Left hindlimb (tissue), 1 donor: ENCODE data around the gene CFAP54.
"Not testable (repeated sequence)": the region's sequence is repeated elsewhere in the genome, so short reads cannot be mapped to it uniquely, and the experiment has no call there.

Experiments used
- DNase-seq: peaks from one replicate; pipeline ENCODE4 v3.0.0-alpha.2; 2018

CFAP54 gene

GRCh38 chr12:96478011-96478410 is 11.4 kb upstream of the CFAP54 start:
- DNase-seq, result no peak

DNA sequence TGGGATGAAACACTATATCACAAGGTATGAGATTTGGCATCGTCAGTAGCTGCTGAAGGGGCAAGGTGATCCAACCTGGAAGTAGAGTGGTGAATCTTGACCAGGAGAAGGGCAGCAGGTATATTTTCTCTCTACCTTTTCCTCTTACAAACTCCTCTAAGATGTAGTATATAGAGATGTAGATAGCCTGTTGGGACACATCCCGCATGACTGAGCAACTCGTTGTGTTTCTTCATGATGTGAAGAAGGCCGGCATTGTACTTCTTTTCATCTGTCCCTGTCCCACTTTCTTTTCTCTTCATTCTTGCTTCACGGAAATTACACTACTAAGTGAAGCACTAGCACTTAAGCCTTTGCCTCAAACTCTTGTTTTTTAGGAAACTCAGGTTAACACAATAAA is 7.3 kb upstream of the CFAP54 start:
- no peak for DNase-seq

DNA sequence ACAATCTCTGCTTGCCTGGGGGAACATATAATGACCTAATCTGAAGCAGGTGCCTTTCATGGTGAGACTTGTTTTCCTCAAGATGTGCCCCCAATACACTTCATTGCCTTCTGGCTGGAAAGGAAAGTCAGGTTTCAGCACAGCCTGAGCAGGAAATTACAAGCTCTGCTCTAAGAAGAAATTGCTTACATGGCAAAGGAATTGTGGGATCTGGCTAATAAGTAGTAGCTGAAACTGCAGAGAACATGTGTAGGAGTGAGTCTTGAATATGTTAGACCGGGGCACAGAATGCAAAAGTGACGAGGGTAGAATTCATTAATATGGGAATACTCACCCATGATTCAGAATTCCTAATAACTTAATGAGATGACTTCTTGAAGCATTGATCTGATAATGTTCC is 6.3 kb upstream of the CFAP54 start:
- no peak for DNase-seq

DNA sequence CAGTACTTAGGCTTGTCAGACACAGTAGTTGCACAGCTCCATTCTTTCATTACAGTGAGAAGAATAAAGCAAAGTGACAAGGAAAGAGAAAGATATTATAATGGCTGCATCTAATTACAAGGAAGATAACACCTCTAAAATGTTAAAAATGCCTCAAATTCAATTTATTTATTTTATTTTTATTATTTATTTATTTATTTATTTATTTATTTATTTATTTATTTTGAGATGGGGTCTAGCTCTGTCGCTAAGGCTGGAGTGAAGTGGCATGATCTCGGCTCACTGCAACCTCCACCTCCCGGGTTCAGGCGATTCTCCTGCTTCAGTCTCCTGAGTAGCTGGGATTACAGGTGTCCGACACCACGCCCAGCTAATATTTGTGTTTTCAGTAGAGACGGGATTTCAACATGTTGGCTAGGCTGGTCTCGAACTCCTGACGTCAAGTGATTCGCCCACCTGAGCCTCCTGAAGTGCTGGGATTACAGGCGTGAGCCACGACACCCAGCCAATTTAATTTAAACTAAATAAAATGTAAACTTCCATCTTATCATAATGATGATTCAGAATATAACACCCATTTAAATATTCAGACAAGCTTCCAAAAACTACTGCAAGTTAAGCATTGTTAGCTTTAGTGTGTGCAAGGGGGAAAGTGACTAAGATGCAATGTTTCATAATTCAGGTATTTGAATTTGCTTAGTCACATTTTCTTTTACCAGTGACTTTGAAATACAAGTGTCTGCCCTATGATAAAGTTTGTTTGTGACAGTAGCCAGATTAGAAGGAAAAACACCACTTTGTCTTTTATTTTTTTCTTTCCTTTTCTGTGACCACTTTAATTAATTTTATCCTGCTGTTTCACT is 2.4 kb upstream of the CFAP54 start:
- no peak for DNase-seq

DNA sequence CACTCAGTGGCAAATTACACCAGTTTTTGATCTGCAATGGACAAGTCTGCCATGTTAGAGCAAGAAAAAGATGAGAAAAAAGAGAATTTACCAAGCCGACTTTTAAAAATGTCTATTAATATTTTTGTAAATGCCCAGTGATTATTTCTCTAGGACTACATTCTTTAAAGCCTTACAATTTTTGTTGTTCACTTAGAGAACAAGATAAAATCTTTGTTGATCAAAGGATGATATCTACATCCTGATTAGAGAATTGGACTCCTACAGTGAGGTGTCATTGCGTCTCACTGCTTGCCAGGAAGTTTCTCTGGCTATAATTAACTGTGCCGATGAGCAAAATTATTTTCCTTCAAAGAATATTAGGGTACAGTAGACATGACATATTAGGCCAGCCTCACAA is 1.7 kb upstream of the CFAP54 start:
- DNase-seq, result no peak

DNA sequence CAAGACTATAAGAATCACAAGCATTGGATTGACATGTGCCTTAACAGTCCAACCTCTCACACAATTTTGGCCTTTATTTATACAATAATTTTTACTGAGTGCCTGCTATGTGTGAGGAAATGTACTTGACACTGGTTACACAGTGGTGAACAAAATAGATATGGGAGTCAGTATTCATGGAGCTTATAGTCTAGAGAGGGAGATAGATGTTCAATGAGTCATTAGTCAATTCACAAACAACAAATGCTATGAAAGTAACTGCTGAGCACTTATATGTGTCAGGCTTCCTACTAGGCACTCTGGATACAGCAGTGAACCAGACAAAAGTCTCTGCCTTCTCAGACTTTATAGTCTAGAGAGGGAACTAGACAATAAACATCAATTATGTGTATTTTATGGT is 3.7 kb downstream of the CFAP54 start:
- no peak for DNase-seq

DNA sequence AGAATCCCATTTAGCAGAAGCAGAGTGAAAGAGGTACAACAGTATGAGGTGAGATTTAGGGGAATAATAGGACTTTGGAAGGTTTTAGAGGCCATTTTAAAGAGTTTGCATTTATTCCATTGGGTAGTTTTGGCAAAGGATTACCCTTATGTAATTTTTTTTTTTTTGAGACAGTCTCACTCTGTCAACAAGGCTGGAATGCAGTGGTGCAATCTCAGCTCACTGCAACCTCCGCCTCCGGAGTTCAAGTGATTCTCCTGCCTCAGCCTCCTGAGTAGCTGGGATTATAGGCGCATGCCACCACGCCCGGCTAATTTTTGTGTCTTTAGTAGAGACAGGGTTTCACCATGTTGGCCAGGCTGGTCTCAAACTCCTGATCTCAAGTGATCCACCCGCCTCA is 4.8 kb downstream of the CFAP54 start:
- not testable (repeated sequence) for DNase-seq

DNA sequence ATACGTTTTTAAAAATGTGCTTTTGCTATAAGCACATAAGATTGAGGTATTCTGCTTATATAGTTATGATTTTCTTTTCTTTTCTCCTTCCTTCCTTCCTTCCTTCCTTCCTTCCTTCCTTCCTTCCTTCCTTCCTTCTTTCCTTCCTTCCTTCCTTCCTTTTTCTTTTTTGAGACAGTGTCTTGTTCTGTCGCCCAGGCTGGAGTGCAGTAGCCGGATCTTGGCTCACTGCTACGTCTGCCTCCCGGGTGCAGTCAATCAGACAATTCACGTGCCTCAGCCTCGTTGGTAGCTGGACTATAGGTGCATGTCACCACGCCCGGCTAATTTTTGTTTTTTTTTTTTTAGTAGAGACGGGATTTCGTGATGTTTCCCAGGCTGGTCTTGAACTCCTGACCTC is 5.8 kb downstream of the CFAP54 start:
- DNase-seq, result no peak

DNA sequence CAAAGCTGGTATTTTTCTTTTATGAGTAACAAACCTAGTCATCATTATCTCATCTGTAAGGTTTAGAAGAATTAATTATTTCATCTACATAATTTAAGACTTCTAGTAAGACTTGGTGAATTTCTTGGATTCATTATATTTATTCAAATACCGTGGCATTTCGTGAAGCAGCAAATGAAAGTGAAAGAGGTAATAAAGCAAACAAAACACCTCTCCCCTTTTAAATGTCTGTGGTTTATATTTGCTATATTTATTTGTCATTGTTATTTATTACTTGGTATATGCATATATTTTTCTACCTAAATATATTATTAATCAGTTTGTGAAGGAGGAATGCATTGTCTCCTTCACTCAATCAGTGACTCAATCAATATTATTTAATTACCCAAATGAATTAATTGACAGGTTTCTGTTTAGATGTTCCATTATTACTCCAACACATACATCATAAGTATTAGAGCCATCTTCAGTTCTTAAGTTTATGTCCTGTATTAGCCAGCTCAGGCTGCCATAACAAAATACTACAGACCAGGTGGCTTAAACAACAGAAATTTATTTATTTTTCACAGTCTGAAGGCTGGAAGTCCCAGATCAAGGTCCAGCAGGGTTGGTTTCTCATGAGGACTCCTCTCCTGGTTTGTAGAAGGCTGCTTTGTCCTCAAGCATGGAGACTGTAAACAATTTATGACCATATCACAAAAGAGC is 6.6 kb downstream of the CFAP54 start:
- DNase-seq, result no peak

GRCh38 chr12:96496944-96497343 is 7.6 kb downstream of the CFAP54 start:
- DNase-seq, result no peak

DNA sequence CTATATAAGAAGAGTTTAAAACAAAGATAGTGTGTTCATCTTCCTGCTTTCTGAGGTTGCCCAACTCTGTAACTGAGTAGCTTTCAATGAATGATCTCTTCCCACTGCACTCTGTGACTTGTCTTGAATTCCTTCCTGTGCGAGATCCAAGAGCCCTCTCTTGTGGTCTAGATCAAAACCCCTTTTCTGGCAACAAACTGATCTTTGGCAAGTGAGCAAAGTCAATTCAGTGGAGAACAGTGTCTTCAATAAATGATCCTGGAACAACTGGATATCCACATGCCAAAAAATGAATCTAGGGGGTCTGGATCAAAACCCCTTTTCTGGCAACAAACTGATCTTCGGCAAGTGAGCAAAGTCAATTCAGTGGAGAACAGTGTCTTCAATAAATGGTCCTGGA is 8.5 kb downstream of the CFAP54 start:
- DNase-seq, result no peak

DNA sequence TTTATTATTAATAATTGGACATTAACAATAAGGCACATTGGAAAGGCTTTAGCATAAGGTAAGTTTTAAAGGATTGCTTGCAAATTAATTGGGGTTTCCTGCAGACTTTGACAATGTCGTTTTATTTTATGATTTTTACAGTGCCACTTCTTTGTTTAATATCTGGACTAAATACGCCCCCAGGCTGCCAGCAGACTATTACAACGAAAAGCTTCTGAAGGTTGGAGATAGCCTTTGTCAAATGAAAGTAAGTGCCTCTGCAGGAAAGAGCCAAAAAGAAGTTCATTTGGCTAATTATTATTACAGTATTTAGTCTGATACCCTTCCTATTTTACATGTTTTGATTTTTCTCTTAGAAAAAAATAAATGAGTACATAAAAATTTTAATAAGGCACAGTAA is 11.3 kb downstream of the CFAP54 start:
- DNase-seq, result no peak

DNA sequence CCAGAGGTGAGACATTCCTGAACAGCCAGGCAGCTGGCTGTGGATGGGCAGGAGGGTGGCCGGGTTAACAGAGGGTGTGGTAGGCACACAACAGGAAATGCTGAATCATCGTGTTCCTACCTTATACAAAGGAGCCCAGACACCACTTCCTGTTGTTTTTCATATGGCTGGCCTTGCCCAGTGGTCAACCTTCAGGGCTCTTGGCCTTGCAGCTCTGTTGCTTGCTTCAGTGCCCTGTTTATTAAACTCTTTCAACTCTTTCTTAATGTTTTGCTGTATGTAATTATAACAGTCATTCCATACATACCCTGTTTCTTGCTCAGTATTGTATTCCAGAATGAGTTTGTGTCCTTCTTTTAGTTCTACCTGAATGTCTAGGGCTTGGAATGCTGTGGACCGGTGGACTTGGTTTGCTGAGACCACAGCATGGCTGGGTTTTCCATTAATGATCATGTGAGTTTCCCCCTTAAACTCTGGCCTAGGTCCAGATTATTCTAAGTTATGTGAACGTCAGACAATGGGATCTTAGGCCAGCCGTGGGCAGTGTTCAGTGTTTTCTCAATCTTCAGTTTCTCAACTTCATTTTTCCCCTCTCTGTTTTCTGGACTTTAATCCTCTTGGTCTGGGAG is 11.9 kb downstream of the CFAP54 start:
- DNase-seq, result no peak

DNA sequence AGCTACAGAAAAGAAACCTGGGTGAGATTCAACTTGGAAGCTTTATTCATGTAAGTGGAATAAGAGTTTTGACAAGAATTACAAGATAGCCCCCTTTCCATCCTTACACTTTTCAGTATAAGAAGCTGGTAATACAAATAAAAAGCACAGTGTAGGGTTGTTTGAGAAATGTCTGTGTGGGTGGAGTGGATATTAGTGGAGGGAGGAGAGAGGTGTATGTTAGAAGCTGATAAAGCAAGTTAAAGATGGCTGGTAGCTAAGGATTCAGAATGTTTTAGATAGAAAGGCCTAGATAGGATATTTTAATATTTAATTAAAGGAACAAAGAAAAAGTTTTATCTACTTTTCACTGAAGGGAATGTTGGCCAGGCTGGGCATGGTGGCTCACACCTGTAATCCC is 12.5 kb downstream of the CFAP54 start:
- DNase-seq, result no peak

GRCh38 chr12:96502477-96502876 is 13.1 kb downstream of the CFAP54 start:
- no peak for DNase-seq

- no peak for DNase-seq
Measured at GRCh38 chr12:96502949-96503532, 13.7 kb downstream of the CFAP54 start.

- DNase-seq, result no peak
Measured at GRCh38 chr12:96503976-96504375, 14.6 kb downstream of the CFAP54 start.

DNA sequence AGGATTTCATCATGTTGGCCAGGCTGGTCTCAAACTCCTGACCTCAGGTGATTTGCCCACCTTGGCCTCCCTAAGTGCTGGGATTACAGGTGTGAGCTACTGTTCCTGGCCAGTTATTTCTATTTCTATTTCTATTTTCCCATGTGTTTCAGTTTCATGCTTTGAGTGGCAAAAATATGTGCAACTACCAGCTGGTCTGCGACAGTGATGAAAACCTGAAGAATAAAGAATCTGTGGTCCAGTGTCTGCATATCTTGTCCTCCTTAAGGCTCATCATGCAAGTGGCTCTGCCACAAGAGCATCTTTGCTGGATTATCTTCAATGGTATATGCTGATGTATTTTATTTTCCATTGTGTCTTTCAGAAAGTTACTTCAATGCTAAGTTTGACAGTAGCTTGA is 17.4 kb downstream of the CFAP54 start:
- no peak for DNase-seq

GRCh38 chr12:96510306-96510764 is 21.0 kb downstream of the CFAP54 start:
- no peak for DNase-seq

DNA sequence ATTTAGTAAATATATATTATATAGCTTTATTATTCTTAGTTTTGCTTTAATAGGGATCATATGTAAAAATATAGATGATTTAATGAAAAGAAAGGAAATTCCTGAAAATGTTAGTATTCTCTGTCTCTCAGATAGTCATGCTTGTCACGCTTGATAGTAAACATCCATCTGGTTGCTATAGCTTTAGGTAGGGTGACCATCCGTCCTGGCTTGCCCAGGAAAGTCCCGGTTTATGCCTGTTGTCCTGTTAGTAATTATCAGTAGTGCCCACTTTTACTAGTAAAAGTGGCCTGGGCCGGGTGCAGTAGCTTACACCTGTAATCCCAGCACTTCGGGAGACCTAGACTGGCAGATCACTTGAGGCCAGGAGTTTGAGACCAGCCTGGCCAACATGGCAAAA is 23.8 kb downstream of the CFAP54 start:
- DNase-seq, result no peak

GRCh38 chr12:96513681-96514080 is 24.3 kb downstream of the CFAP54 start:
- DNase-seq, result no peak

GRCh38 chr12:96514328-96514727 is 25.0 kb downstream of the CFAP54 start:
- no peak for DNase-seq
